ENCODE results near the gene DVL2. TPM values are rescaled to one million over a fixed set of nuclear protein-coding genes. Genes with fewer than 3 reads are reported as not detected.
"Not testable (repeated sequence)": the region's sequence is repeated elsewhere in the genome, so short reads cannot be mapped to it uniquely, and the experiment has no call there.

The DVL2 gene
- total RNA-seq, 4 donors from 2014 or later: 34.5 to 55.5 (median 43.7) TPM

DNA sequence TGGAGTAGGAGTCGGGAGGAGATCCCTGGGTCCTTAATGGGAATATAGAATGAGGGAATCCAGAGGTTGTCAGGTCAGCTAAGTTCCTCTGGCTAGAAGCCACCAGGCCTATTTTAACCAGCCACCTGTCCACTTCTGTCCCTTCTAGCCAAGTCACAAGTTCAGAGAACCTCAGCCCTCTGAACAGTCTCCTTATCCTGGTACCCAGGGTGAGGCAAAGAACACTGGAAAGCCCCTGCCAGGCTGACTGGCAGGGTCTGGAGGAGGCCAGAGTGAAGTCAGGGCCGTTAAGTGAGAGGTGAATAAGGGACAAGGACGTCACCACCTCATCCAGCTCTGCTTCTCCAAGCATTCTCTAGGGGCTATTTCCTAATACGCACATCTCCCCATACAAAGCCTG lies 14.5 kb upstream of the DVL2 start:
- H3K4me1 ChIP-seq: peaks cover 39 to 56% (median 49%) of the 10 kb centered on the region in 4 donors
- intact Hi-C loops (cut with DNase I): no loop called here
- H3K36me3 ChIP-seq: peaks cover 28 to 35% (median 34%) of the 10 kb centered on the region in 4 donors
- 65% methylated on average over 4 of the region's 4 CpGs for WGBS
- no peak for TF ChIP-seq POLR2A (IDR thresholded peaks at IDR 0.05; ENCODE audit: low read depth)
- TF ChIP-seq CTCF (IDR thresholded peaks at IDR 0.05): no peak
- no peak for TF ChIP-seq EP300 (IDR thresholded peaks at IDR 0.05)
- no peak for TF ChIP-seq POLR2AphosphoS5 (IDR thresholded peaks at IDR 0.05)
- H3K27ac ChIP-seq (replicated peaks in 1 of 4): peak overlapping the region in 1 of 4 donors; percentile 10
- no peak overlapping the region for H3K4me3 ChIP-seq
- H3K9me3 ChIP-seq: no peaks in the 10 kb centered on the region
- no peak for DNase-seq (ENCODE audit: extremely low spot score)
- no peaks in the 10 kb centered on the region for H3K27me3 ChIP-seq

GRCh38 chr17:7246779-7247178 lies 12.5 kb upstream of the DVL2 start:
- WGBS: 81% methylated on average over 5 of the region's 5 CpGs
- peaks cover 28 to 37% (median 35%) of the 10 kb centered on the region in 4 donors for H3K36me3 ChIP-seq
- intact Hi-C loops (cut with DNase I): no loop called here
- H3K4me3 ChIP-seq: no peak overlapping the region
- DNase-seq (ENCODE audit: extremely low spot score): no peak
- no peak for TF ChIP-seq POLR2AphosphoS5 (IDR thresholded peaks at IDR 0.05)
- TF ChIP-seq CTCF (IDR thresholded peaks at IDR 0.05): no peak
- no peak for TF ChIP-seq EP300 (IDR thresholded peaks at IDR 0.05)
- TF ChIP-seq POLR2A (IDR thresholded peaks at IDR 0.05; ENCODE audit: low read depth): no peak
- H3K27me3 ChIP-seq: no peaks in the 10 kb centered on the region
- H3K4me1 ChIP-seq: peaks cover 36 to 51% (median 44%) of the 10 kb centered on the region in 4 donors
- H3K9me3 ChIP-seq: no peaks in the 10 kb centered on the region
- no peak overlapping the region for H3K27ac ChIP-seq (replicated peaks in 1 of 4)

- WGBS: 78% methylated on average over 10 of the region's 10 CpGs
- H3K9me3 ChIP-seq; H3K27me3 ChIP-seq; intact Hi-C loops (cut with DNase I); DNase-seq (ENCODE audit: extremely low spot score): not testable (repeated sequence)
- peaks cover 34 to 48% (median 43%) of the 10 kb centered on the region in 4 donors for H3K4me1 ChIP-seq
- H3K4me3 ChIP-seq: peak overlapping the region in 1 of 4 donors; percentile 94
- peak overlapping the region; percentile 97 to 99 (median 97) for H3K27ac ChIP-seq (replicated peaks in 1 of 4)
- H3K36me3 ChIP-seq: peaks cover 34 to 50% (median 49%) of the 10 kb centered on the region in 4 donors
These were observed 9.5 kb upstream of the DVL2 start for GRCh38 chr17:7243838-7244237.

DNA sequence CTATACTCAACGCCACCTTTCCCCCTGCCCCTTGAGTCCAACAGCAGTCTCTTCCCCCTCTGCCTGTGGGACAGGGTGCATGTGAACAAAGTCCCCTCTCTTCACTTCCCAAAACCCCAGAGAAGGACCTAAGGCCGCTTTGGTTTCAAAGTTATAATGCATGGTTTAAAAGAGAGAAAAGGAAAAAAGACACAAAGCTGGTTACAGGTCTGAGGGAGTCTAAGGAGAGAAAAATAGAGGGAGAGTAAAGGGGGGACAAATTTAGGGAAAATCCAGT lies 9.1 kb upstream of the DVL2 start:
- whole genome bisulfite sequencing: 46% methylated on average over 2 of the region's 2 CpGs
- intact Hi-C loops (cut with DNase I): no loop called here
- H3K4me1 ChIP-seq: peaks cover 29 to 43% (median 39%) of the 10 kb centered on the region in 4 donors

GRCh38 chr17:7242717-7243452 lies 8.6 kb upstream of the DVL2 start:
- Histone ChIP-seq H3K36me3 (peaks cover 34 to 50% (median 49%) of the 10 kb centered on the region in 4 donors), H3K9me3 (no peaks in the 10 kb centered on the region), H3K4me3 (peak overlapping the region; percentile 86 to 98 (median 92)), H3K4me1 (peaks cover 29 to 38% (median 35%) of the 10 kb centered on the region in 4 donors), H3K27ac (replicated peaks in 1 of 4) (peak overlapping the region; percentile 97 to 99 (median 97)), H3K27me3 (no peaks in the 10 kb centered on the region)
- TF ChIP-seq POLR2A (IDR thresholded peaks at IDR 0.05; ENCODE audit: low read depth): peak; percentile 58
- no peak for TF ChIP-seq EP300 (IDR thresholded peaks at IDR 0.05)
- peak; percentile 94 to 98 for TF ChIP-seq POLR2AphosphoS5 (IDR thresholded peaks at IDR 0.05)
- TF ChIP-seq CTCF (IDR thresholded peaks at IDR 0.05): peak in 1 of 3 experiments; percentile 9
- DNase-seq (ENCODE audit: extremely low spot score): peak; percentile 99
- intact Hi-C loops (cut with DNase I): no loop called here
- WGBS: 1% methylated on average over 47 of the region's 49 CpGs

More for the DNA sequence above, 9.1 kb upstream of the DVL2 start:
- no peak for TF ChIP-seq POLR2AphosphoS5 (IDR thresholded peaks at IDR 0.05)
- no peak for DNase-seq (ENCODE audit: extremely low spot score)
- Histone ChIP-seq H3K27me3 (no peaks in the 10 kb centered on the region), H3K27ac (replicated peaks in 1 of 4) (peak overlapping the region; percentile 97 to 99 (median 97)), H3K36me3 (peaks cover 34 to 50% (median 49%) of the 10 kb centered on the region in 4 donors), H3K4me3 (peak overlapping the region; percentile 86 to 98 (median 92)), H3K9me3 (no peaks in the 10 kb centered on the region)
